Loucy (cell line): ENCODE measurements around the gene STK39.

Source experiments
- H2AFZ ChIP-seq: fragments of 200-600 bp; sonication (generic); 2 replicates; pipeline ENCODE4 v1.6.0; 2016; ENCODE audit warnings: antibody characterized with exemption, mild to moderate bottlenecking, low read length, moderate library complexity
- H3F3A ChIP-seq: fragments of 200-600 bp; 2 replicates; pipeline ENCODE4 v1.6.0; 2016; ENCODE audit warnings: antibody characterized with exemption, low read depth, mild to moderate bottlenecking
- H3K27me3 ChIP-seq: fragments of 200-600 bp; sonication (generic); 2 replicates; pipeline ENCODE4 v1.6.1; 2014; ENCODE audit warnings: low read length, mild to moderate bottlenecking; ENCODE audit not compliant: insufficient read depth, poor library complexity, severe bottlenecking
- H3K36me3 ChIP-seq: fragments of 200-600 bp; sonication (generic); 2 replicates; pipeline ENCODE4 v1.6.1; 2016; ENCODE audit warnings: low read length; ENCODE audit not compliant: insufficient read depth
- H3K4me1 ChIP-seq: fragments of 200-600 bp; sonication (generic); 2 replicates; pipeline ENCODE4 v1.5.1; 2014; ENCODE audit warnings: low read length, mild to moderate bottlenecking; ENCODE audit not compliant: insufficient read depth, poor library complexity, severe bottlenecking
- H3K4me2 ChIP-seq: fragments of 200-600 bp; sonication (generic); 2 replicates; pipeline ENCODE4 v1.6.0; 2014; ENCODE audit warnings: antibody characterized with exemption, low read length, low read depth, mild to moderate bottlenecking; ENCODE audit not compliant: poor library complexity, severe bottlenecking
- H3K4me3 ChIP-seq: fragments of 200-600 bp; sonication (generic); 2 replicates; pipeline ENCODE4 v1.5.1; 2014; ENCODE audit warnings: low read length, mild to moderate bottlenecking, mixed read lengths; ENCODE audit not compliant: poor library complexity, severe bottlenecking
- H3K79me2 ChIP-seq: fragments of 200-600 bp; sonication (generic); 2 replicates; pipeline ENCODE4 v1.6.1; 2014; ENCODE audit warnings: low read length; ENCODE audit not compliant: insufficient read depth
- H3K9ac ChIP-seq: fragments of 200-600 bp; sonication (generic); 2 replicates; pipeline ENCODE4 v1.6.0; 2014; ENCODE audit warnings: mild to moderate bottlenecking, low read depth, low read length, moderate library complexity; ENCODE audit not compliant: poor library complexity, severe bottlenecking
- H3K9me2 ChIP-seq: fragments of 200-600 bp; sonication (generic); replicated peaks from 2 replicates; pipeline ENCODE4 v1.6.1; 2016; ENCODE audit warnings: low read depth, low read length, mixed read lengths
- H3K9me3 ChIP-seq: fragments of 200-600 bp; sonication (generic); 2 replicates; pipeline ENCODE4 v1.6.1; 2014; ENCODE audit warnings: mild to moderate bottlenecking, antibody characterized with exemption, low read length, low read depth; ENCODE audit not compliant: insufficient read depth
- H4K20me1 ChIP-seq: fragments of 200-600 bp; sonication (generic); 2 replicates; pipeline ENCODE4 v1.6.0; 2014; ENCODE audit warnings: antibody characterized with exemption, low read length, mild to moderate bottlenecking; ENCODE audit not compliant: insufficient read depth, poor library complexity, severe bottlenecking
- EZH2phosphoT487 ChIP-seq: fragments of 200-600 bp; IDR thresholded peaks from 2 replicates; pipeline ENCODE4 v1.6.1; 2018; ENCODE audit warnings: antibody characterized with exemption, mild to moderate bottlenecking, moderate library complexity, borderline replicate concordance
- TF ChIP-seq, protein P1 (sequence below): fragments of 200-600 bp; sonication (generic); conservative IDR thresholded peaks from 2 replicates; pipeline ENCODE4 v1.5.1; 2014; ENCODE audit warnings: mild to moderate bottlenecking, antibody characterized with exemption, low read length

STK39 gene

DNA sequence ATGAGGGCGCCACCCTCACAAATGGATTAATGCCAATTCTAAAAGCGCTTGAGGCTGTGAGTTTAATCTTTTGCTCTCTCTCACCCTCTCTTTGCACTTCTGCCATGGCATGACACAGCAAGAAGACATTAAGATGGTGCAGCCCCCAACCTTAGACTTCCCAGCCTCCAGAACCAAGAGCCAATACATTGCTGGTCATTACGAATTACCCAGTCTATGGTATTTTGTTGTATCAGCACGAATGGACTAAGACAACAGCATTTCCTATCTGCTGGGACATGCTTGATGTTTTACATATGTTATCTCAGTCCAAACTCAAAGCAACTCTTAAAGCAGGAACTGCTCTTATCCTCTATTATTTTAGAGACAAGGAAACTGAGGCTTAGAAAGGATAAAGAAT is 222.9 kb downstream of the STK39 start:
- H3K4me3 ChIP-seq = peak overlapping the region; percentile 6
- no peak overlapping the region for H3K9ac ChIP-seq
- H3K4me2 ChIP-seq = peak overlapping the region; percentile 48
- peaks cover 66% of the 10 kb centered on the region for H3K4me1 ChIP-seq
- peaks cover 8% of the 10 kb centered on the region; the same call in 1 of the 2 replicates for H3K36me3 ChIP-seq
- TF ChIP-seq, protein P1, sequence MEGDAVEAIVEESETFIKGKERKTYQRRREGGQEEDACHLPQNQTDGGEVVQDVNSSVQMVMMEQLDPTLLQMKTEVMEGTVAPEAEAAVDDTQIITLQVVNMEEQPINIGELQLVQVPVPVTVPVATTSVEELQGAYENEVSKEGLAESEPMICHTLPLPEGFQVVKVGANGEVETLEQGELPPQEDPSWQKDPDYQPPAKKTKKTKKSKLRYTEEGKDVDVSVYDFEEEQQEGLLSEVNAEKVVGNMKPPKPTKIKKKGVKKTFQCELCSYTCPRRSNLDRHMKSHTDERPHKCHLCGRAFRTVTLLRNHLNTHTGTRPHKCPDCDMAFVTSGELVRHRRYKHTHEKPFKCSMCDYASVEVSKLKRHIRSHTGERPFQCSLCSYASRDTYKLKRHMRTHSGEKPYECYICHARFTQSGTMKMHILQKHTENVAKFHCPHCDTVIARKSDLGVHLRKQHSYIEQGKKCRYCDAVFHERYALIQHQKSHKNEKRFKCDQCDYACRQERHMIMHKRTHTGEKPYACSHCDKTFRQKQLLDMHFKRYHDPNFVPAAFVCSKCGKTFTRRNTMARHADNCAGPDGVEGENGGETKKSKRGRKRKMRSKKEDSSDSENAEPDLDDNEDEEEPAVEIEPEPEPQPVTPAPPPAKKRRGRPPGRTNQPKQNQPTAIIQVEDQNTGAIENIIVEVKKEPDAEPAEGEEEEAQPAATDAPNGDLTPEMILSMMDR = no peak
- TF ChIP-seq EZH2phosphoT487 = no peak
- no peaks in the 10 kb centered on the region for H3K27me3 ChIP-seq
- no peaks in the 10 kb centered on the region for H3K9me2 ChIP-seq
- no peaks in the 10 kb centered on the region for H3K9me3 ChIP-seq
- no peak overlapping the region for H2AFZ ChIP-seq
- peaks cover 7% of the 10 kb centered on the region for H4K20me1 ChIP-seq
- peaks cover 14% of the 10 kb centered on the region for H3F3A ChIP-seq
- no peaks in the 10 kb centered on the region for H3K79me2 ChIP-seq

GRCh38 chr2:168021800-168022587 is 225.4 kb downstream of the STK39 start:
- TF ChIP-seq EZH2phosphoT487 = no peak
- TF ChIP-seq, protein P1 = no peak
- Histone ChIP-seq H3K9me2 (no peaks in the 10 kb centered on the region), H3K4me3 (no peak overlapping the region), H4K20me1 (peaks cover 7% of the 10 kb centered on the region), H3K4me2 (peak overlapping the region; percentile 52), H3K27me3 (no peaks in the 10 kb centered on the region), H3K9me3 (no peaks in the 10 kb centered on the region), H3F3A (peaks cover 15% of the 10 kb centered on the region), H3K79me2 (no peaks in the 10 kb centered on the region), H3K9ac (no peak overlapping the region), H2AFZ (no peak overlapping the region), H3K4me1 (peaks cover 60% of the 10 kb centered on the region), H3K36me3 (peaks cover 8% of the 10 kb centered on the region; the same call in 1 of the 2 replicates)

DNA sequence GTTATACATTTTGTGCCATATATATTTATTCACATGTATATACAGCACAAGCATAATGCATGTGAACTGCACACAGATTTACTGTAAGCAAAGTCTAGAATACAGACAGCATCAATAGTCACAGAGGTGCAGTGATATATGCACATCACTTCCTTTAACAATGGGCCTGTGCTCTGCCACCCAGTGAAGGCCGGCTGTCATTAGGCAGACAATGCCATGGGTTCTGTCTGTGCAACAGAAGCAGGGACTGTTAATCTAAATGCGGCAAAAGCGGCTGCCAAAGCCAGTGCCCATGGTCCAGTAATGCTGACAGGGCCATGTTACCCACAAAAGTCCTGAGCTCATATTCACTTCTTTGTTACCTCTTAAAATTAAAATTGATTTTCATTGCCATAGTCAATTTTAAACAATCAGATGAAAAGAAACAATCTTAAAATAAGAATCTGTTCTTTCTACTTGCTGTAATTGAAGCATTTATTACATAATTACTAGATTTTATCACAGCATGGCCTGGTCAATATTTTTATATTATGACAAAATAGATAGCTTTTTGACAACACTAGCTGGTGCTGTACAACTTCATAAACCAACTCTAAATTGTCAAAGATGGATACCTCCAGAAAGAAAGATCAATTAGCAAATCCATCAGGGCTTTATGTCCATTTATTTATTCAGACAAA is 232.0 kb downstream of the STK39 start:
- Histone ChIP-seq H4K20me1 (no peaks in the 10 kb centered on the region), H2AFZ (no peak overlapping the region), H3K9me2 (no peaks in the 10 kb centered on the region), H3K4me2 (no peak overlapping the region), H3K9me3 (no peaks in the 10 kb centered on the region), H3K4me3 (no peak overlapping the region), H3K79me2 (no peaks in the 10 kb centered on the region), H3K9ac (no peak overlapping the region), H3K4me1 (peaks cover 31% of the 10 kb centered on the region), H3K36me3 (peaks cover 15% of the 10 kb centered on the region; the same call in 1 of the 2 replicates), H3F3A (0 out of 2 replicates have a peak, but pooled peaks cover 8% of the 10 kb centered on the region), H3K27me3 (no peaks in the 10 kb centered on the region)
- no peak for TF ChIP-seq EZH2phosphoT487
- TF ChIP-seq, protein P1 = no peak
